ENCODE measurements around the gene PPIP5K2. TPM values are rescaled to one million over a fixed set of nuclear protein-coding genes. Genes with fewer than 3 reads are reported as not detected.
"Not testable (repeated sequence)": the region's sequence is repeated elsewhere in the genome, so short reads cannot be mapped to it uniquely, and the experiment has no call there.

Gene PPIP5K2
- total and polyA plus RNA-seq, 7 donors, result 4.5 to 11.0 (median 7.4) TPM

DNA sequence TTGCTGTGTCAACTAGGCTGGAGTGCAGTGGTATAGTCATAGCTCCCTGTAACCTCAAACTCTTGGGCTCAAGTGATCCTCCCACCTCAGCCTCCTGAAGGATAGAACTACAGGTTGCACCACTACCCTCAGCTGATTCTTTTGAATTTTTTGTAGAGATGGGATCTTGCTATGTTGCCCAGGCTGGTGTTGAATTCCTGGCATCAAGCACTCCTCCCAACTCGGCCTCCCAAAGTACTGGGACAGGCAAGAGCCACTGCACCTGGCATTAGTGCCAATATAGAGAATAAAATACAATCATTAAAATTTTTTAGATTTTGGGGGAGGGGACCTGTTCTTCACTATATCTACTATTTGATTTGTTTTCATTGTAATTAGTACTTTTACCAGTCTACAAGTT, 15.4 kb downstream of the PPIP5K2 start:
- intact Hi-C loops (cut with DNase I), result loop anchor here in 1 of 2 donors (5.0 kb wide), 1 partner anchor 553 kb away; no protein-coding TSS in a partner anchor
- H3K4me3 ChIP-seq, result no peak overlapping the region
- H3K27me3 ChIP-seq (ENCODE audit: insufficient read depth in 3 of 3, low read length in 2 of 3), result no peaks in the 10 kb centered on the region
- ATAC-seq (no peak), DNase-seq (no peak)
- H3K4me1 ChIP-seq, result no peaks in the 10 kb centered on the region
- peaks cover 0 to 53% of the 10 kb centered on the region in 2 donors for H3K36me3 ChIP-seq (ENCODE audit: insufficient read depth in 1 of 2, low read depth in 1 of 2)
- H3K27ac ChIP-seq, result no peak overlapping the region
- WGBS, 3 donors, result 92 to 100% (median 92%) methylated on average over 1 of the region's 1 CpG
- no peaks in the 10 kb centered on the region for H3K9me3 ChIP-seq
- TF ChIP-seq, protein P1, sequence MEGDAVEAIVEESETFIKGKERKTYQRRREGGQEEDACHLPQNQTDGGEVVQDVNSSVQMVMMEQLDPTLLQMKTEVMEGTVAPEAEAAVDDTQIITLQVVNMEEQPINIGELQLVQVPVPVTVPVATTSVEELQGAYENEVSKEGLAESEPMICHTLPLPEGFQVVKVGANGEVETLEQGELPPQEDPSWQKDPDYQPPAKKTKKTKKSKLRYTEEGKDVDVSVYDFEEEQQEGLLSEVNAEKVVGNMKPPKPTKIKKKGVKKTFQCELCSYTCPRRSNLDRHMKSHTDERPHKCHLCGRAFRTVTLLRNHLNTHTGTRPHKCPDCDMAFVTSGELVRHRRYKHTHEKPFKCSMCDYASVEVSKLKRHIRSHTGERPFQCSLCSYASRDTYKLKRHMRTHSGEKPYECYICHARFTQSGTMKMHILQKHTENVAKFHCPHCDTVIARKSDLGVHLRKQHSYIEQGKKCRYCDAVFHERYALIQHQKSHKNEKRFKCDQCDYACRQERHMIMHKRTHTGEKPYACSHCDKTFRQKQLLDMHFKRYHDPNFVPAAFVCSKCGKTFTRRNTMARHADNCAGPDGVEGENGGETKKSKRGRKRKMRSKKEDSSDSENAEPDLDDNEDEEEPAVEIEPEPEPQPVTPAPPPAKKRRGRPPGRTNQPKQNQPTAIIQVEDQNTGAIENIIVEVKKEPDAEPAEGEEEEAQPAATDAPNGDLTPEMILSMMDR (IDR thresholded peaks at IDR 0.05), result no peak

DNA sequence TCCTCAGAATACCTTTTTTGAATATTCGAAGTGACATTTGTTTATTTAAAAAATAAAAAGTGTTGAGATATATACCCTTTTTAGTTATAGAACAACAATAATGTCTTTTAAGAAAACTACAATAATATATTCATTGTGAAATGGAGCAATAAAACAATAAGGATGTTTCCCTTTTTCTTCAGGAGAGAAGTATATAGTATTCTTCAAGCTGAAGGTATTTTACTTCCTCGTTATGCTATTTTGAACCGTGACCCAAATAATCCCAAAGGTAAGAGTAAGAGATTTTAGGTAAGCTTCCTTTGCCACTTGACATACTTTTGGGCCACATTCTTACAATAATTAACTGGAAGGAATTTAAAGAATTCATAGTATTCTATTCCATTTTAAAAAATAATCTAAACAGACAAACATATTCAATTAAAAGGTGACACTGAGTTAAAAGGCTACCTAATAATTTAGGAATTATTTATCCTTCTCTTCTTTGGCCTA, 18.1 kb downstream of the PPIP5K2 start:
- no peak overlapping the region for H3K4me3 ChIP-seq
- no peak overlapping the region for H3K27ac ChIP-seq
- intact Hi-C loops (cut with DNase I), result loop anchor here in 1 of 2 donors (5.0 kb wide), 1 partner anchor 556 kb away; no protein-coding TSS in a partner anchor
- TF ChIP-seq, protein P1 (IDR thresholded peaks at IDR 0.05), result no peak
- H3K27me3 ChIP-seq (ENCODE audit: insufficient read depth in 3 of 3, low read length in 2 of 3), result no peaks in the 10 kb centered on the region
- peaks cover 0 to 58% of the 10 kb centered on the region in 2 donors for H3K36me3 ChIP-seq (ENCODE audit: insufficient read depth in 1 of 2, low read depth in 1 of 2)
- DNase-seq (no peak), ATAC-seq (no peak)
- WGBS, 3 donors, result 93 to 96% (median 96%) methylated on average over 3 of the region's 3 CpGs
- H3K4me1 ChIP-seq, result no peaks in the 10 kb centered on the region
- H3K9me3 ChIP-seq, result no peaks in the 10 kb centered on the region

DNA sequence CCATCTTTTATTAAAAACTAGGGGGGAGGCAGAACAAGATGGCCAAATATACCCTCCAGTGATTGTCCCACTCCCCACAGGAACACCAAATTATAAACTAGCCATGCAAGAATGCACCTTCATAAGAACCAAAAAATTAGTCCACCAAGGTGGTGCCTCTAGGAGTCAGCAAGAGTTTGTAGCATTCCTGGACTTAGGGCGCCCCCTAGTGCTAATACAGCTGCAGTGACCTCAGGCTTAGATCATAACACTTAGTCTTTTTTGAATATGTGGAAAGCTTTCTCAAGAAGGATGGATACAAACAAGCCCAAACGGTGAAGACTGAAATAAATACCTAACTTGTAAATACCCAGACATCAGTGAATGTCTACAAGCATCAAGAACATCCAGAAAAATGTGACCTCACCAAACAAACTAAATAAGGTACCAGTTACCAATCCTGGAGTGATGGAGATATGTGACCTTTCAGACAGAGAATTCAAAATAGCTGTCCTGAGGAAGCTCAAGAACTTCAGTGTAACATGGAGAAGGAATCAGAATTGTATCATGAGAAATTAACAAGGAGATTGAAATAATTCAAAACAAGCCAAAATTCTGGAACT, 19.3 kb downstream of the PPIP5K2 start:
- no peaks in the 10 kb centered on the region for H3K4me1 ChIP-seq
- H3K27me3 ChIP-seq (ENCODE audit: insufficient read depth in 3 of 3, low read length in 2 of 3), result no peaks in the 10 kb centered on the region
- peak; percentile 53 to 75 for DNase-seq
- TF ChIP-seq, protein P1 (IDR thresholded peaks at IDR 0.05), result peak; percentile 94
- no peak overlapping the region for H3K27ac ChIP-seq
- peak; percentile 76 to 92 (median 87) for ATAC-seq
- H3K4me3 ChIP-seq, result no peak overlapping the region
- no peaks in the 10 kb centered on the region for H3K9me3 ChIP-seq
- peaks cover 0 to 56% of the 10 kb centered on the region in 2 donors for H3K36me3 ChIP-seq (ENCODE audit: insufficient read depth in 1 of 2, low read depth in 1 of 2)
- WGBS, 3 donors, result 3 to 6% (median 3%) methylated on average over 2 of the region's 2 CpGs
- intact Hi-C loops (cut with DNase I), result loop anchor here in 1 of 2 donors (5.0 kb wide), 1 partner anchor 557 kb away; no protein-coding TSS in a partner anchor

DNA sequence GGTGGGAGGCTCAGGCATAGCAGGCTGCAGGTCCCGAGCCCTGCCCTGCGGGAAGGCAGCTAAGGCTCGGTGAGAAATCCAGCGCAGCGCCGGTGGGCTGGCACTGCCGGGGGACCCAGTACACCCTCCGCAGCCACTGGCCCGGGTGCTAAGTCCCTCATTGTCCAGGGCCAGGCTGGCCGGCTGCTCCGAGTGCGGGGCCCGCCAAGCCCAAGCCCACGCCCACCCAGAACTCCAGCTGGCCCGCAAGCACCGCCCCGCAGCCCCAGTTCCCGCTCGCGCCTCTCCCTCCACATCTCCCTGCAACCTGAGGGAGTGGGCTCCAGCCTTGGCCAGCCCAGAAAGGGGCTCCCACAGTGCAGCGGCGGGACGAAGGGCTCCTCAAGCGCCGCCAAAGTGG, 22.0 kb downstream of the PPIP5K2 start:
- ATAC-seq; H3K4me1 ChIP-seq; H3K4me3 ChIP-seq; H3K27me3 ChIP-seq (ENCODE audit: insufficient read depth in 3 of 3, low read length in 2 of 3); intact Hi-C loops (cut with DNase I); DNase-seq; H3K27ac ChIP-seq; H3K9me3 ChIP-seq: not testable (repeated sequence)
- peaks cover 0 to 35% of the 10 kb centered on the region in 2 donors for H3K36me3 ChIP-seq (ENCODE audit: insufficient read depth in 1 of 2, low read depth in 1 of 2)
- 97 to 99% (median 98%) methylated on average over 16 to 25 of the region's 25 CpGs for WGBS, 3 donors

DNA sequence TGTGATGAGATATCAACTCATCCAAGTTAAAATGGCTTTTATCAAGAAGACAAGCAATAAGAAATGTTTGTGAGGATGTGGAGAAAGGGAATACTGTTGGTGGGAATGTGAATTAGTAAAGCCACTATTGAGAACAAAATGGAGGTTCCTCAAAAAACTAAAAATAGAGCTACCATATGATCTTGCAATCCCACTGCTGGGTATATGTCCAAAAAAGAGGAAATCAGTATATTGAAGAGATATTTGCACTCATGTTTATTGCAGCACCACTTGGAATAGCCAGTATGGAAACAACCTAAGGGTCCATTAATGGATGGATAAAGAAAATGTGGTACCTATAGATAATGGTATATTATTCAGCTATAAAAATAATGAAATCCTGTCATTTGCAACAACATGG, 25.1 kb downstream of the PPIP5K2 start:
- Histone ChIP-seq H3K9me3 (no peaks in the 10 kb centered on the region), H3K36me3 (ENCODE audit: insufficient read depth in 1 of 2, low read depth in 1 of 2) (peaks cover 0 to 37% of the 10 kb centered on the region in 2 donors), H3K27ac (no peak overlapping the region), H3K27me3 (ENCODE audit: insufficient read depth in 3 of 3, low read length in 2 of 3) (no peaks in the 10 kb centered on the region), H3K4me1 (no peaks in the 10 kb centered on the region), H3K4me3 (no peak overlapping the region)
- DNase-seq (no peak), ATAC-seq (no peak)
- intact Hi-C loops (cut with DNase I), result no loop called here
- TF ChIP-seq, protein P1 (IDR thresholded peaks at IDR 0.05), result no peak

All from psoas muscle (tissue), 8 donors.